Kidney (tissue), 14 donors: ENCODE data around the gene AKNAD1. TPM values are rescaled to one million over a fixed set of nuclear protein-coding genes. Genes with fewer than 3 reads are reported as not detected.

ENCODE experiments used
- DNase-seq, 5 donors: peaks; one replicate each; pipeline ENCODE4 v3.0.0-alpha.2; 2013 to 2020
- FAIRE-seq: peaks from 2 replicates; lab custom pipeline; 2012; peaks lifted over from hg19 to GRCh38; lab: Jason Lieb, UNC
- H3K27ac ChIP-seq, 2 donors: one replicate each; pipeline ENCODE4 v1.7.0; 2013; ENCODE audit warnings: low read depth in 2 of 2, low read length in 2 of 2, inconsistent platforms in 1 of 2
- H3K27me3 ChIP-seq: one replicate; pipeline ENCODE4 v1.7.1; 2013; ENCODE audit warnings: low read length, inconsistent platforms; ENCODE audit not compliant: control insufficient read depth, insufficient read depth
- H3K36me3 ChIP-seq, 3 donors: one replicate each; pipeline versions ENCODE4 v1.7.0 to v1.7.1; 2013; ENCODE audit warnings: low read length in 3 of 3, control low read depth in 1 of 3, inconsistent platforms in 1 of 3; ENCODE audit not compliant: insufficient read depth in 3 of 3, control insufficient read depth in 2 of 3
- H3K4me1 ChIP-seq, 3 donors: one replicate each; pipeline versions ENCODE4 v1.7.0 to v1.7.1; 2013; ENCODE audit warnings: low read length in 3 of 3, inconsistent platforms in 1 of 3, low read depth in 1 of 3; ENCODE audit not compliant: control insufficient read depth in 2 of 3, insufficient read depth in 2 of 3
- H3K4me3 ChIP-seq, 3 donors: one replicate each; pipeline versions ENCODE4 v1.7.0 to v1.8.1; 2013; ENCODE audit warnings: low read length in 3 of 3, control low read depth in 1 of 3, inconsistent platforms in 1 of 3
- H3K9ac ChIP-seq, 3 donors: one replicate each; pipeline versions ENCODE4 v1.7.0 to v1.7.1; 2013; ENCODE audit warnings: low read length in 3 of 3, control low read depth in 1 of 3, inconsistent platforms in 1 of 3
- H3K9me3 ChIP-seq, 3 donors: one replicate each; pipeline versions ENCODE4 v1.7.0 to v1.7.1; 2013; ENCODE audit warnings: low read length in 3 of 3, control low read depth in 1 of 3, inconsistent platforms in 1 of 3; ENCODE audit not compliant: control insufficient read depth in 2 of 3, insufficient read depth in 1 of 3
- CTCF ChIP-seq: IDR thresholded peaks from 3 replicates; pipeline ENCODE4 v1.5.1; 2012; ENCODE audit warnings: mild to moderate bottlenecking, moderate library complexity, borderline replicate concordance; ENCODE audit not compliant: insufficient read depth; ENCODE audit errors: extremely low read depth
- intact Hi-C: fragments of 100-400 bp; cut with DNase I; formaldehyde crosslinking; loops from one replicate; pipeline ENCODE4 v1.11.1; 2022
- polyA plus RNA-seq: library from polyadenylated mRNA; stranded (reverse); fragments of 350-450 nt; fragmentation: Illumina TruSeq; extraction: RNeasy Lipid Tissue Mini Kit (QIAGEN cat#74804); gene quantifications from one replicate; pipeline ENCODE4 v1.2.3, GENCODE V29; 2014; ENCODE audit warnings: low read depth, low replicate concordance; ENCODE audit not compliant: insufficient read depth
- total RNA-seq: library from RNA; stranded (reverse); fragmentation: NEBNext Ultra II Directional; extraction: Animal tissue kit (Norgen Biotek cat#: 25700); gene quantifications from one replicate; pipeline ENCODE4 v1.2.1, GENCODE V29; 2021
- donor health status: control.
- donor health status: control.
- donor health status: control.
- donor health status: control.
- donor health status: control.
- donor health status: DM: yes; HTN: yes; CAD: no.
- donor health status: Normal renal cell carcinoma (clear cell type).

The AKNAD1 gene
- total and polyA plus RNA-seq, 2 donors from 2014 or later, result not detected

GRCh38 chr1:108842525-108843181 lies 14.2 kb downstream of the AKNAD1 start:
- Histone ChIP-seq H3K27ac (no peak overlapping the region), H3K4me3 (no peak overlapping the region), H3K9me3 (no peaks in the 10 kb centered on the region), H3K4me1 (no peaks in the 10 kb centered on the region), H3K27me3 (no peaks in the 10 kb centered on the region), H3K36me3 (no peaks in the 10 kb centered on the region), H3K9ac (no peak overlapping the region)
- DNase-seq (no peak), FAIRE-seq (no peak)
- no peak for TF ChIP-seq CTCF
- intact Hi-C loops, result no loop called here

- TF ChIP-seq CTCF, result no peak
These were observed 15.2 kb downstream of the AKNAD1 start for GRCh38 chr1:108841703-108842102.

GRCh38 chr1:108832929-108833328 lies 24.0 kb downstream of the AKNAD1 start:
- H3K9ac ChIP-seq, result no peak overlapping the region

More at GRCh38 chr1:108841703-108842102, 15.2 kb downstream of the AKNAD1 start:
- H3K9ac ChIP-seq, result no peak overlapping the region
- no peak overlapping the region for H3K27ac ChIP-seq
- H3K36me3 ChIP-seq, result no peaks in the 10 kb centered on the region
- intact Hi-C loops, result no loop called here
- no peaks in the 10 kb centered on the region for H3K4me1 ChIP-seq
- no peak for FAIRE-seq
- H3K27me3 ChIP-seq, result no peaks in the 10 kb centered on the region
- no peak overlapping the region for H3K4me3 ChIP-seq
- DNase-seq, result no peak
- H3K9me3 ChIP-seq, result no peaks in the 10 kb centered on the region

More at GRCh38 chr1:108832929-108833328, 24.0 kb downstream of the AKNAD1 start:
- no peak for TF ChIP-seq CTCF
- Histone ChIP-seq H3K4me3 (no peak overlapping the region), H3K36me3 (no peaks in the 10 kb centered on the region), H3K27ac (no peak overlapping the region), H3K9me3 (no peaks in the 10 kb centered on the region), H3K27me3 (no peaks in the 10 kb centered on the region), H3K4me1 (no peaks in the 10 kb centered on the region)
- FAIRE-seq, result no peak
- intact Hi-C loops, result no loop called here
- DNase-seq, result no peak
